Osteocyte (in vitro differentiated cells): Measurements from ENCODE around the gene ADAMTS6. TPM values are rescaled to one million over a fixed set of nuclear protein-coding genes. Genes with fewer than 3 reads are reported as not detected.

Source experiments
- DNase-seq: peaks from one replicate; pipeline ENCODE4 v3.0.0; 2021; ENCODE audit warnings: mixed read lengths; ENCODE audit not compliant: unreplicated experiment; ENCODE audit errors: extremely low spot score
- H3K27ac Mint-ChIP-seq: one replicate; pipeline ENCODE4 v1.8.0; 2021; ENCODE audit warnings: mild to moderate bottlenecking, mixed read lengths; ENCODE audit not compliant: unreplicated experiment
- H3K27me3 Mint-ChIP-seq: one replicate; pipeline ENCODE4 v1.8.0; 2021; ENCODE audit warnings: mixed read lengths; ENCODE audit not compliant: unreplicated experiment
- H3K36me3 Mint-ChIP-seq: one replicate; pipeline ENCODE4 v1.8.0; 2021; ENCODE audit warnings: mixed read lengths; ENCODE audit not compliant: unreplicated experiment
- H3K4me1 Mint-ChIP-seq: one replicate; pipeline ENCODE4 v1.8.0; 2021; ENCODE audit warnings: mixed read lengths; ENCODE audit not compliant: unreplicated experiment
- H3K4me3 Mint-ChIP-seq: one replicate; pipeline ENCODE4 v1.8.0; 2021; ENCODE audit warnings: mild to moderate bottlenecking, moderate library complexity, mixed read lengths; ENCODE audit not compliant: unreplicated experiment
- H3K9me3 Mint-ChIP-seq: one replicate; pipeline ENCODE4 v1.8.0; 2021; ENCODE audit warnings: mixed read lengths; ENCODE audit not compliant: unreplicated experiment
- CTCF ChIP-seq: fragments of 200-600 bp; sonication (generic); IDR thresholded peaks from 2 replicates; pipeline ENCODE4 v1.5.0; 2021; ENCODE audit warnings: antibody characterized with exemption, mild to moderate bottlenecking, moderate library complexity
- total RNA-seq: library from RNA; stranded (reverse); gene quantifications from 2 replicates; pipeline ENCODE4 v1.2.1, GENCODE V29; 2021

Gene ADAMTS6
- total RNA-seq, 1 donor from 2014 or later = 4.7 TPM

GRCh38 chr5:65156933-65157332 is 324.8 kb downstream of the ADAMTS6 start:
- no peak for TF ChIP-seq CTCF
- peaks cover 15% of the 10 kb centered on the region for H3K4me1 Mint-ChIP-seq

GRCh38 chr5:65152131-65152530 is 329.6 kb downstream of the ADAMTS6 start:
- Mint-ChIP-seq H3K27ac (no peak overlapping the region), H3K4me1 (peaks cover 10% of the 10 kb centered on the region), H3K27me3 (no peaks in the 10 kb centered on the region), H3K9me3 (no peaks in the 10 kb centered on the region), H3K36me3 (peaks cover 2% of the 10 kb centered on the region), H3K4me3 (no peak overlapping the region)
- TF ChIP-seq CTCF = no peak
- no peak for DNase-seq

More at GRCh38 chr5:65156933-65157332, 324.8 kb downstream of the ADAMTS6 start:
- H3K27ac Mint-ChIP-seq = no peak overlapping the region
- no peak overlapping the region for H3K4me3 Mint-ChIP-seq
- H3K36me3 Mint-ChIP-seq = peaks cover 3% of the 10 kb centered on the region
- no peak for DNase-seq
- no peaks in the 10 kb centered on the region for H3K9me3 Mint-ChIP-seq
- H3K27me3 Mint-ChIP-seq = no peaks in the 10 kb centered on the region

DNA sequence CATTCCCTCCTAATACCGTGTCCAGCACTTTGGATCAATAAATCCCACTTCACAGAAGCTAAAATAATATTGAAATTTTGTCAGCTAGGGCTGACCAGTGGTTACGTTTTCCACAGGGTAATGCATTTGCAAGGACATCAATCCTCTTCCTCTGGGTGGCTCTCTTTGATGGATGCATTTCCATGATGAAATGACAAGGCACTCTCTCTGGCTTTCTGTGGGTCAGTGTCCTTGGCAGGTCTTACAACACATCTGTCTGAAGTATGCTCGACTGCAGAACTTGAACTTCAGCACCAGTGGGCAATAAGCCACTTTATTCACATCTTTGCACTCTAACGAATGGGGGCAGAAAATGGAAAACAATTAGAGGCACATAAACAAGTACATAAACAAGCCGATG is 330.1 kb downstream of the ADAMTS6 start:
- Mint-ChIP-seq H3K9me3 (no peaks in the 10 kb centered on the region), H3K27me3 (no peaks in the 10 kb centered on the region), H3K4me3 (no peak overlapping the region), H3K4me1 (peaks cover 10% of the 10 kb centered on the region), H3K36me3 (peaks cover 2% of the 10 kb centered on the region), H3K27ac (no peak overlapping the region)
- DNase-seq = no peak
- no peak for TF ChIP-seq CTCF

GRCh38 chr5:65150599-65151304 is 331.0 kb downstream of the ADAMTS6 start:
- TF ChIP-seq CTCF = no peak
- no peak overlapping the region for H3K27ac Mint-ChIP-seq
- H3K4me1 Mint-ChIP-seq = peaks cover 10% of the 10 kb centered on the region
- peaks cover 2% of the 10 kb centered on the region for H3K36me3 Mint-ChIP-seq
- H3K4me3 Mint-ChIP-seq = no peak overlapping the region
- no peaks in the 10 kb centered on the region for H3K27me3 Mint-ChIP-seq
- DNase-seq = no peak
- H3K9me3 Mint-ChIP-seq = no peaks in the 10 kb centered on the region

GRCh38 chr5:65149827-65150226 is 331.9 kb downstream of the ADAMTS6 start:
- H3K4me3 Mint-ChIP-seq = no peak overlapping the region
- DNase-seq = no peak
- no peaks in the 10 kb centered on the region for H3K9me3 Mint-ChIP-seq
- H3K36me3 Mint-ChIP-seq = peaks cover 2% of the 10 kb centered on the region
- no peak for TF ChIP-seq CTCF
- H3K4me1 Mint-ChIP-seq = peaks cover 10% of the 10 kb centered on the region
- no peak overlapping the region for H3K27ac Mint-ChIP-seq
- H3K27me3 Mint-ChIP-seq = no peaks in the 10 kb centered on the region
